Karpas-422 (cell line): ENCODE data around the gene CR1. TPM values are rescaled to one million over a fixed set of nuclear protein-coding genes. Genes with fewer than 3 reads are reported as not detected.
"Not testable (repeated sequence)": the region's sequence is repeated elsewhere in the genome, so short reads cannot be mapped to it uniquely, and the experiment has no call there.

Experiments used
- DNase-seq: peaks from one replicate; pipeline ENCODE4 v3.0.0-alpha.2; 2015
- H2AFZ ChIP-seq: fragments of 200-600 bp; sonication (generic); 2 replicates; pipeline ENCODE4 v1.6.1; 2014; ENCODE audit warnings: antibody characterized with exemption, low read length, mixed read lengths
- H3K27ac ChIP-seq: fragments of 200-600 bp; sonication (generic); 2 replicates; pipeline ENCODE4 v1.5.1; 2014; ENCODE audit warnings: mild to moderate bottlenecking, low read length, moderate library complexity
- H3K27me3 ChIP-seq: fragments of 200-600 bp; sonication (generic); 2 replicates; pipeline ENCODE4 v1.6.1; 2014; ENCODE audit warnings: low read length, mixed read lengths
- H3K36me3 ChIP-seq: fragments of 200-600 bp; sonication (generic); 2 replicates; pipeline ENCODE4 v1.6.1; 2014; ENCODE audit warnings: low read length, mixed read lengths; ENCODE audit not compliant: insufficient read depth
- H3K4me1 ChIP-seq: fragments of 200-600 bp; sonication (generic); 2 replicates; pipeline ENCODE4 v1.6.1; 2014; ENCODE audit warnings: mild to moderate bottlenecking, low read length, mixed read lengths
- H3K4me2 ChIP-seq: fragments of 200-600 bp; sonication (generic); 2 replicates; pipeline ENCODE4 v1.6.1; 2014; ENCODE audit warnings: low read length, low read depth, mild to moderate bottlenecking; ENCODE audit not compliant: poor library complexity, severe bottlenecking
- H3K4me3 ChIP-seq: fragments of 200-600 bp; sonication (generic); 2 replicates; pipeline ENCODE4 v1.5.1; 2014; ENCODE audit warnings: mild to moderate bottlenecking, antibody characterized with exemption, low read length, mixed read lengths
- H3K79me2 ChIP-seq: fragments of 200-600 bp; sonication (generic); 2 replicates; pipeline ENCODE4 v1.6.1; 2014; ENCODE audit warnings: mild to moderate bottlenecking, low read length, mixed read lengths
- H3K9ac ChIP-seq: fragments of 200-600 bp; sonication (generic); 2 replicates; pipeline ENCODE4 v1.6.0; 2014; ENCODE audit warnings: low read length
- H3K9me2 ChIP-seq: fragments of 200-600 bp; sonication (generic), shearing (Covaris generic); replicated peaks from 2 replicates; pipeline ENCODE4 v1.6.0; 2014; ENCODE audit warnings: mild to moderate bottlenecking, low read length, moderate library complexity; ENCODE audit not compliant: insufficient read depth
- H3K9me3 ChIP-seq: fragments of 300-700, 200-600 bp; sonication (generic); 2 replicates; pipeline ENCODE4 v1.6.1; 2014; ENCODE audit warnings: low read length, mixed read lengths
- H4K20me1 ChIP-seq: fragments of 200-600 bp; sonication (generic); 2 replicates; pipeline ENCODE4 v1.6.1; 2014; ENCODE audit warnings: mild to moderate bottlenecking, antibody characterized with exemption, low read length, low read depth; ENCODE audit not compliant: insufficient read depth
- total RNA-seq: library from RNA; depleted of rRNA; stranded (reverse); fragments of >200 nt; shearing (Covaris generic); gene quantifications from 2 replicates; pipeline ENCODE4 v1.2.3, GENCODE V29; 2014; ENCODE audit warnings: low replicate concordance

Gene CR1
- total RNA-seq, 1 experiment from 2014 or later: not detected

- H2AFZ ChIP-seq, DNase-seq, H3K36me3 ChIP-seq, H3K27me3 ChIP-seq, H3K9me3 ChIP-seq, H3K4me1 ChIP-seq, H3K4me2 ChIP-seq, H3K9me2 ChIP-seq, H3K4me3 ChIP-seq, H3K79me2 ChIP-seq, H3K9ac ChIP-seq, H4K20me1 ChIP-seq, H3K27ac ChIP-seq: not testable (repeated sequence)
Measured at GRCh38 chr1:207495281-207495680, 676 bp upstream of the CR1 start.

GRCh38 chr1:207497941-207498340 is 2.0 kb downstream of the CR1 start:
- Histone ChIP-seq H3K9ac (no peak overlapping the region), H3K9me3 (no peaks in the 10 kb centered on the region), H3K4me1 (no peaks in the 10 kb centered on the region), H3K4me2 (no peak overlapping the region), H4K20me1 (no peaks in the 10 kb centered on the region), H3K79me2 (no peaks in the 10 kb centered on the region), H3K27ac (no peak overlapping the region), H3K9me2 (no peaks in the 10 kb centered on the region), H3K4me3 (no peak overlapping the region), H2AFZ (no peak overlapping the region), H3K36me3 (no peaks in the 10 kb centered on the region), H3K27me3 (no peaks in the 10 kb centered on the region)
- no peak for DNase-seq

- Histone ChIP-seq H3K27ac (no peak overlapping the region), H3K4me2 (no peak overlapping the region), H3K4me3 (no peak overlapping the region), H3K9ac (no peak overlapping the region), H3K9me3 (no peaks in the 10 kb centered on the region), H3K9me2 (no peaks in the 10 kb centered on the region), H3K4me1 (no peaks in the 10 kb centered on the region), H3K79me2 (no peaks in the 10 kb centered on the region), H2AFZ (no peak overlapping the region), H3K36me3 (no peaks in the 10 kb centered on the region), H3K27me3 (no peaks in the 10 kb centered on the region), H4K20me1 (no peaks in the 10 kb centered on the region)
- peak; percentile 83 for DNase-seq
Measured at GRCh38 chr1:207499573-207499972, 3.6 kb downstream of the CR1 start.

GRCh38 chr1:207500306-207500705 is 4.3 kb downstream of the CR1 start:
- Histone ChIP-seq H3K9me3 (no peaks in the 10 kb centered on the region), H3K4me2 (no peak overlapping the region), H3K27ac (no peak overlapping the region), H4K20me1 (no peaks in the 10 kb centered on the region), H3K9me2 (no peaks in the 10 kb centered on the region), H2AFZ (no peak overlapping the region), H3K27me3 (no peaks in the 10 kb centered on the region), H3K4me1 (no peaks in the 10 kb centered on the region), H3K9ac (no peak overlapping the region), H3K4me3 (no peak overlapping the region), H3K36me3 (no peaks in the 10 kb centered on the region), H3K79me2 (no peaks in the 10 kb centered on the region)
- DNase-seq: no peak

- H3K9me3 ChIP-seq: no peaks in the 10 kb centered on the region
- no peak overlapping the region for H3K4me2 ChIP-seq
- H3K4me3 ChIP-seq: no peak overlapping the region
- H3K27ac ChIP-seq: no peak overlapping the region
- H2AFZ ChIP-seq: no peak overlapping the region
- no peaks in the 10 kb centered on the region for H4K20me1 ChIP-seq
- no peaks in the 10 kb centered on the region for H3K27me3 ChIP-seq
- H3K9me2 ChIP-seq: no peaks in the 10 kb centered on the region
- no peak overlapping the region for H3K9ac ChIP-seq
- H3K79me2 ChIP-seq: no peaks in the 10 kb centered on the region
- no peaks in the 10 kb centered on the region for H3K4me1 ChIP-seq
- no peaks in the 10 kb centered on the region for H3K36me3 ChIP-seq
- DNase-seq: no peak
Measured at GRCh38 chr1:207501071-207501470, 5.1 kb downstream of the CR1 start.

GRCh38 chr1:207502726-207503125 is 6.8 kb downstream of the CR1 start:
- H3K9ac ChIP-seq: no peak overlapping the region
- no peaks in the 10 kb centered on the region for H4K20me1 ChIP-seq
- no peaks in the 10 kb centered on the region for H3K9me2 ChIP-seq
- no peak overlapping the region for H3K27ac ChIP-seq
- H3K4me2 ChIP-seq: no peak overlapping the region
- H3K36me3 ChIP-seq: no peaks in the 10 kb centered on the region
- no peaks in the 10 kb centered on the region for H3K27me3 ChIP-seq
- no peaks in the 10 kb centered on the region for H3K79me2 ChIP-seq
- H3K4me3 ChIP-seq: no peak overlapping the region
- no peak overlapping the region for H2AFZ ChIP-seq
- no peak for DNase-seq
- no peaks in the 10 kb centered on the region for H3K4me1 ChIP-seq
- H3K9me3 ChIP-seq: no peaks in the 10 kb centered on the region

GRCh38 chr1:207503950-207504349 is 8.0 kb downstream of the CR1 start:
- no peak overlapping the region for H3K9ac ChIP-seq
- H3K4me1 ChIP-seq: no peaks in the 10 kb centered on the region
- H3K27ac ChIP-seq: no peak overlapping the region
- DNase-seq: no peak
- H3K4me2 ChIP-seq: no peak overlapping the region
- H3K9me2 ChIP-seq: no peaks in the 10 kb centered on the region
- H3K79me2 ChIP-seq: no peaks in the 10 kb centered on the region
- no peak overlapping the region for H3K4me3 ChIP-seq
- H3K36me3 ChIP-seq: no peaks in the 10 kb centered on the region
- H3K27me3 ChIP-seq: no peaks in the 10 kb centered on the region
- H3K9me3 ChIP-seq: no peaks in the 10 kb centered on the region
- H4K20me1 ChIP-seq: no peaks in the 10 kb centered on the region
- H2AFZ ChIP-seq: no peak overlapping the region

GRCh38 chr1:207504438-207504837 is 8.5 kb downstream of the CR1 start:
- no peak for DNase-seq
- Histone ChIP-seq H3K4me2 (no peak overlapping the region), H3K9me3 (no peaks in the 10 kb centered on the region), H3K27ac (no peak overlapping the region), H3K9ac (no peak overlapping the region), H3K79me2 (no peaks in the 10 kb centered on the region), H3K9me2 (no peaks in the 10 kb centered on the region), H3K4me3 (no peak overlapping the region), H4K20me1 (no peaks in the 10 kb centered on the region), H3K27me3 (no peaks in the 10 kb centered on the region), H3K36me3 (no peaks in the 10 kb centered on the region), H3K4me1 (no peaks in the 10 kb centered on the region), H2AFZ (no peak overlapping the region)

GRCh38 chr1:207510444-207510843 is 14.5 kb downstream of the CR1 start:
- DNase-seq: no peak
- Histone ChIP-seq H3K4me3 (no peak overlapping the region), H3K4me2 (no peak overlapping the region), H3K27me3 (no peaks in the 10 kb centered on the region), H2AFZ (no peak overlapping the region), H3K79me2 (no peaks in the 10 kb centered on the region), H4K20me1 (no peaks in the 10 kb centered on the region), H3K9ac (no peak overlapping the region), H3K4me1 (no peaks in the 10 kb centered on the region), H3K9me2 (no peaks in the 10 kb centered on the region), H3K9me3 (no peaks in the 10 kb centered on the region), H3K27ac (no peak overlapping the region), H3K36me3 (no peaks in the 10 kb centered on the region)
